HUES6 (cell line): ENCODE results near the gene YWHAQ.
"Not testable (repeated sequence)": the region's sequence is repeated elsewhere in the genome, so short reads cannot be mapped to it uniquely, and the experiment has no call there.

Source experiments
- H3K27ac ChIP-seq: 2 replicates; pipeline ENCODE4 v1.7.0; 2013; ENCODE audit warnings: low read depth, mild to moderate bottlenecking, low read length, inconsistent platforms
- H3K27me3 ChIP-seq: 2 replicates; pipeline ENCODE4 v1.6.1; 2013; ENCODE audit warnings: low read length; ENCODE audit not compliant: control insufficient read depth, insufficient read depth
- H3K36me3 ChIP-seq: 2 replicates; pipeline ENCODE4 v1.6.1; 2013; ENCODE audit warnings: low read length; ENCODE audit not compliant: control insufficient read depth, insufficient read depth
- H3K4me1 ChIP-seq: 2 replicates; pipeline ENCODE4 v1.6.1; 2013; ENCODE audit warnings: low read length; ENCODE audit not compliant: control insufficient read depth, insufficient read depth
- H3K4me3 ChIP-seq: 2 replicates; pipeline ENCODE4 v1.5.1; 2013; ENCODE audit warnings: low read depth, low read length
- H3K9ac ChIP-seq: one replicate; pipeline ENCODE4 v1.6.1; 2013; ENCODE audit warnings: mild to moderate bottlenecking, low read length
- H3K9me3 ChIP-seq: 2 replicates; pipeline ENCODE4 v1.6.1; 2013; ENCODE audit warnings: low read depth, low read length; ENCODE audit not compliant: control insufficient read depth, insufficient read depth

Gene YWHAQ

GRCh38 chr2:9611549-9611912 is 19.3 kb downstream of the YWHAQ start:
- peaks cover 11% of the 10 kb centered on the region for H3K4me1 ChIP-seq
- not testable (repeated sequence) for H3K9me3 ChIP-seq, H3K4me3 ChIP-seq, H3K27me3 ChIP-seq, H3K27ac ChIP-seq, H3K9ac ChIP-seq
- peaks cover 13% of the 10 kb centered on the region for H3K36me3 ChIP-seq

GRCh38 chr2:9610781-9611548 is 19.8 kb downstream of the YWHAQ start:
- no peak overlapping the region for H3K4me3 ChIP-seq
- H3K36me3 ChIP-seq: peaks cover 13% of the 10 kb centered on the region
- no peak overlapping the region for H3K27ac ChIP-seq
- no peak overlapping the region for H3K9ac ChIP-seq
- no peaks in the 10 kb centered on the region for H3K27me3 ChIP-seq
- peaks cover 11% of the 10 kb centered on the region for H3K4me1 ChIP-seq
- H3K9me3 ChIP-seq: no peaks in the 10 kb centered on the region

GRCh38 chr2:9608491-9608890 is 22.3 kb downstream of the YWHAQ start:
- H3K9me3 ChIP-seq, H3K9ac ChIP-seq, H3K36me3 ChIP-seq, H3K27me3 ChIP-seq, H3K4me3 ChIP-seq, H3K27ac ChIP-seq: not testable (repeated sequence)
- H3K4me1 ChIP-seq: peaks cover 11% of the 10 kb centered on the region

- H3K9ac ChIP-seq: no peak overlapping the region
- peaks cover 47% of the 10 kb centered on the region for H3K36me3 ChIP-seq
- H3K27me3 ChIP-seq: no peaks in the 10 kb centered on the region
- H3K4me3 ChIP-seq: no peak overlapping the region
- no peaks in the 10 kb centered on the region for H3K4me1 ChIP-seq
- no peak overlapping the region for H3K27ac ChIP-seq
- H3K9me3 ChIP-seq: peaks cover 29% of the 10 kb centered on the region
These were observed 28.4 kb downstream of the YWHAQ start for GRCh38 chr2:9602412-9602811.

- Histone ChIP-seq H3K36me3 (peaks cover 47% of the 10 kb centered on the region), H3K4me1 (no peaks in the 10 kb centered on the region), H3K4me3 (no peak overlapping the region), H3K27me3 (no peaks in the 10 kb centered on the region), H3K9me3 (peaks cover 29% of the 10 kb centered on the region), H3K27ac (no peak overlapping the region), H3K9ac (no peak overlapping the region)
These were observed 29.4 kb downstream of the YWHAQ start for GRCh38 chr2:9601397-9601796.

- Histone ChIP-seq H3K9me3 (peaks cover 29% of the 10 kb centered on the region), H3K4me1 (peaks cover 4% of the 10 kb centered on the region; the same call in 1 of the 2 replicates), H3K27me3 (no peaks in the 10 kb centered on the region)
These were observed 31.4 kb downstream of the YWHAQ start for GRCh38 chr2:9599430-9599829.

GRCh38 chr2:9596621-9597311 is 34.0 kb downstream of the YWHAQ start:
- no peaks in the 10 kb centered on the region for H3K27me3 ChIP-seq
- peaks cover 29% of the 10 kb centered on the region for H3K9me3 ChIP-seq
- peaks cover 4% of the 10 kb centered on the region; the same call in 1 of the 2 replicates for H3K4me1 ChIP-seq
- H3K9ac ChIP-seq: no peak overlapping the region
- no peak overlapping the region for H3K4me3 ChIP-seq
- no peak overlapping the region for H3K27ac ChIP-seq
- peaks cover 41% of the 10 kb centered on the region for H3K36me3 ChIP-seq

More at GRCh38 chr2:9599430-9599829, 31.4 kb downstream of the YWHAQ start:
- no peak overlapping the region for H3K4me3 ChIP-seq
- peaks cover 47% of the 10 kb centered on the region for H3K36me3 ChIP-seq
- H3K9ac ChIP-seq: no peak overlapping the region
- H3K27ac ChIP-seq: no peak overlapping the region

GRCh38 chr2:9595746-9596145 is 35.1 kb downstream of the YWHAQ start:
- Histone ChIP-seq H3K4me1 (peaks cover 4% of the 10 kb centered on the region; the same call in 1 of the 2 replicates), H3K9ac (no peak overlapping the region), H3K9me3 (peaks cover 22% of the 10 kb centered on the region), H3K4me3 (no peak overlapping the region), H3K27ac (no peak overlapping the region), H3K36me3 (peaks cover 41% of the 10 kb centered on the region), H3K27me3 (no peaks in the 10 kb centered on the region)

GRCh38 chr2:9595256-9595655 is 35.5 kb downstream of the YWHAQ start:
- H3K36me3 ChIP-seq: peaks cover 42% of the 10 kb centered on the region
- not testable (repeated sequence) for H3K27me3 ChIP-seq, H3K4me1 ChIP-seq, H3K27ac ChIP-seq, H3K4me3 ChIP-seq, H3K9ac ChIP-seq
- peaks cover 17% of the 10 kb centered on the region for H3K9me3 ChIP-seq

- no peak overlapping the region for H3K27ac ChIP-seq
- no peak overlapping the region for H3K4me3 ChIP-seq
- peaks cover 42% of the 10 kb centered on the region for H3K36me3 ChIP-seq
- H3K4me1 ChIP-seq: peaks cover 4% of the 10 kb centered on the region; the same call in 1 of the 2 replicates
- H3K27me3 ChIP-seq: no peaks in the 10 kb centered on the region
- peaks cover 10% of the 10 kb centered on the region for H3K9me3 ChIP-seq
- no peak overlapping the region for H3K9ac ChIP-seq
These were observed 36.3 kb downstream of the YWHAQ start for GRCh38 chr2:9594366-9595054.

- Histone ChIP-seq H3K9ac (no peak overlapping the region), H3K36me3 (peaks cover 38% of the 10 kb centered on the region)
These were observed 36.9 kb downstream of the YWHAQ start for GRCh38 chr2:9593925-9594324.

More at GRCh38 chr2:9593925-9594324, 36.9 kb downstream of the YWHAQ start:
- Histone ChIP-seq H3K9me3 (peaks cover 4% of the 10 kb centered on the region; the same call in 1 of the 2 replicates), H3K4me3 (no peak overlapping the region), H3K4me1 (peaks cover 4% of the 10 kb centered on the region; the same call in 1 of the 2 replicates), H3K27me3 (no peaks in the 10 kb centered on the region), H3K27ac (no peak overlapping the region)
